H9 (cell line): ENCODE measurements around the gene LRIT1. TPM values are rescaled to one million over a fixed set of nuclear protein-coding genes. Genes with fewer than 3 reads are reported as not detected.

Experiments used
- DNase-seq: peaks from one replicate; pipeline ENCODE4 v3.0.0-alpha.2; 2017
- H2AFZ ChIP-seq: one replicate; pipeline ENCODE4 v1.6.1; 2013; ENCODE audit warnings: mild to moderate bottlenecking, low read length, control low read depth, moderate library complexity
- H2AK5ac ChIP-seq: 2 replicates; pipeline ENCODE4 v1.6.1; 2013; ENCODE audit warnings: low read length, control low read depth, mixed read lengths; ENCODE audit not compliant: insufficient read length
- H2BK120ac ChIP-seq: one replicate; pipeline ENCODE4 v1.6.1; 2013; ENCODE audit warnings: low read depth, mild to moderate bottlenecking, low read length, control low read depth, inconsistent platforms; ENCODE audit not compliant: poor library complexity, severe bottlenecking
- H2BK12ac ChIP-seq: 2 replicates; pipeline ENCODE4 v1.6.1; 2013; ENCODE audit warnings: low read length, control low read depth, mixed read lengths, low read depth; ENCODE audit not compliant: insufficient read length
- H2BK15ac ChIP-seq: 2 replicates; pipeline ENCODE4 v1.6.1; 2013; ENCODE audit warnings: low read depth, low read length, control low read depth
- H2BK20ac ChIP-seq: one replicate; pipeline ENCODE4 v1.6.1; 2013; ENCODE audit warnings: low read depth, mild to moderate bottlenecking, low read length, control low read depth, inconsistent platforms; ENCODE audit not compliant: poor library complexity, severe bottlenecking
- H2BK5ac ChIP-seq: 2 replicates; pipeline ENCODE4 v1.6.1; 2013; ENCODE audit warnings: low read length, control low read depth, mixed read lengths; ENCODE audit not compliant: insufficient read length
- H3K14ac ChIP-seq: 2 replicates; pipeline ENCODE4 v1.6.1; 2013; ENCODE audit warnings: low read length, control low read depth; ENCODE audit not compliant: insufficient read depth
- H3K18ac ChIP-seq: 2 replicates; pipeline ENCODE4 v1.6.1; 2013; ENCODE audit warnings: low read depth, mild to moderate bottlenecking, mixed read lengths, low read length, control low read depth; ENCODE audit not compliant: insufficient read length
- H3K23ac ChIP-seq: 2 replicates; pipeline ENCODE4 v1.6.1; 2013; ENCODE audit warnings: low read length, control low read depth, mixed read lengths, low read depth; ENCODE audit not compliant: insufficient read length
- H3K23me2 ChIP-seq: 2 replicates; pipeline ENCODE4 v1.6.1; 2013; ENCODE audit warnings: low read depth, mild to moderate bottlenecking, mixed read lengths, low read length, control low read depth; ENCODE audit not compliant: insufficient read length, poor library complexity, severe bottlenecking
- H3K27ac ChIP-seq: 2 replicates; pipeline ENCODE4 v1.5.1; 2013; ENCODE audit warnings: low read length, control low read depth, mixed read lengths, low read depth; ENCODE audit not compliant: insufficient read length
- H3K27me3 ChIP-seq: 2 replicates; pipeline ENCODE4 v1.6.1; 2013; ENCODE audit warnings: low read length, control low read depth, inconsistent platforms; ENCODE audit not compliant: insufficient read depth
- H3K4ac ChIP-seq: 2 replicates; pipeline ENCODE4 v1.6.1; 2013; ENCODE audit warnings: low read depth, mild to moderate bottlenecking, control low read depth, inconsistent platforms, low read length, moderate library complexity
- H3K4me1 ChIP-seq: 2 replicates; pipeline ENCODE4 v1.6.1; 2013; ENCODE audit warnings: low read length, control low read depth, inconsistent platforms; ENCODE audit not compliant: insufficient read depth
- H3K4me2 ChIP-seq: 2 replicates; pipeline ENCODE4 v1.6.1; 2013; ENCODE audit warnings: low read length, control low read depth, mixed read lengths; ENCODE audit not compliant: insufficient read length, insufficient read depth
- H3K56ac ChIP-seq: 2 replicates; pipeline ENCODE4 v1.6.1; 2013; ENCODE audit warnings: low read depth, mild to moderate bottlenecking, mixed read lengths, low read length, control low read depth; ENCODE audit not compliant: insufficient read length
- H3K79me1 ChIP-seq: 2 replicates; pipeline ENCODE4 v1.6.1; 2013; ENCODE audit warnings: low read depth, mild to moderate bottlenecking, moderate library complexity, low read length, control low read depth, inconsistent platforms; ENCODE audit not compliant: insufficient read depth, poor library complexity, severe bottlenecking
- H3K79me2 ChIP-seq: 2 replicates; pipeline ENCODE4 v1.6.1; 2013; ENCODE audit warnings: low read length, control low read depth, inconsistent platforms; ENCODE audit not compliant: insufficient read depth
- H3K9ac ChIP-seq: 2 replicates; pipeline ENCODE4 v1.6.1; 2013; ENCODE audit warnings: low read length, control low read depth, mixed read lengths; ENCODE audit not compliant: insufficient read length; ENCODE audit errors: extremely low read depth
- H3K9me3 ChIP-seq: one replicate; pipeline ENCODE4 v1.6.1; 2013; ENCODE audit warnings: low read depth, low read length, inconsistent platforms; ENCODE audit not compliant: control insufficient read depth
- H3T11ph ChIP-seq: one replicate; pipeline ENCODE4 v1.6.1; 2013; ENCODE audit warnings: mild to moderate bottlenecking, low read length, control low read depth, inconsistent platforms
- H4K20me1 ChIP-seq: one replicate; pipeline ENCODE4 v1.6.1; 2013; ENCODE audit not compliant: control insufficient read depth, insufficient read length, insufficient read depth
- H4K5ac ChIP-seq: 2 replicates; pipeline ENCODE4 v1.6.1; 2013; ENCODE audit warnings: low read depth, mild to moderate bottlenecking, mixed read lengths, low read length, control low read depth; ENCODE audit not compliant: insufficient read length
- H4K8ac ChIP-seq: replicated peaks from 2 replicates; pipeline ENCODE4 v1.6.1; 2013; ENCODE audit warnings: low read length, control low read depth, mixed read lengths, low read depth; ENCODE audit not compliant: insufficient read length
- H4K91ac ChIP-seq: 2 replicates; pipeline ENCODE4 v1.6.1; 2013; ENCODE audit warnings: low read depth, mild to moderate bottlenecking, moderate library complexity, mixed read lengths, low read length, control low read depth; ENCODE audit not compliant: insufficient read length
- H3K27ac Mint-ChIP-seq, 3 experiments: 2 replicates in 2 of 3; 3 replicates in 1 of 3; pipeline ENCODE4 v1.8.0; 2020 to 2021; ENCODE audit warnings: mixed read lengths in 3 of 3, mild to moderate bottlenecking in 1 of 3, moderate library complexity in 1 of 3
- H3K27me3 Mint-ChIP-seq: 2 replicates; pipeline ENCODE4 v1.8.0; 2021; ENCODE audit warnings: low read depth, mild to moderate bottlenecking, moderate library complexity, mixed read lengths
- H3K36me3 Mint-ChIP-seq, 3 experiments: 2 replicates in 2 of 3; 3 replicates in 1 of 3; pipeline ENCODE4 v1.8.0; 2020 to 2021; ENCODE audit warnings: low read depth in 3 of 3, mixed read lengths in 3 of 3; ENCODE audit not compliant: insufficient read depth in 1 of 3
- H3K4me1 Mint-ChIP-seq, 2 experiments: 2 replicates each; pipeline ENCODE4 v1.8.0; 2020; ENCODE audit warnings: mixed read lengths in 2 of 2
- H3K4me3 Mint-ChIP-seq, 2 experiments: 2 replicates in 1 of 2; 3 replicates in 1 of 2; pipeline ENCODE4 v1.8.0; 2020 to 2021; ENCODE audit warnings: mild to moderate bottlenecking in 2 of 2, mixed read lengths in 2 of 2, moderate library complexity in 1 of 2
- H3K9me3 Mint-ChIP-seq, 2 experiments: 2 replicates in 1 of 2; 3 replicates in 1 of 2; pipeline ENCODE4 v1.8.0; 2020; ENCODE audit warnings: mild to moderate bottlenecking in 2 of 2, mixed read lengths in 2 of 2, moderate library complexity in 1 of 2
- CTCF ChIP-seq: fragments of 200-600 bp; sonication (generic); conservative IDR thresholded peaks from 3 replicates; pipeline ENCODE4 v1.8.0; 2021; ENCODE audit warnings: antibody characterized with exemption, mild to moderate bottlenecking
- WGBS: extraction: QIAGEN DNeasy Blood & Tissue Kit; methylation state at CpG from one replicate; pipeline ENCODE4 v1.1.7; 2013; ENCODE audit warnings: missing lambda C conversion rate, low lambda C conversion rate, mixed read lengths; ENCODE audit not compliant: insufficient read length; ENCODE audit errors: extremely low coverage; 5-methylcytosine and 5-hydroxymethylcytosine counted together
- total RNA-seq: library from RNA; stranded (reverse); gene quantifications from 2 replicates; pipeline ENCODE4 v1.2.1, GENCODE V29; 2021

LRIT1 gene
- total RNA-seq, 1 experiment from 2014 or later: not detected

GRCh38 chr10:84263716-84264115 lies 22.4 kb upstream of the LRIT1 start:
- H3K27me3 ChIP-seq: no peaks in the 10 kb centered on the region
- no peak for DNase-seq
- H3K27me3 Mint-ChIP-seq: peaks cover 4% of the 10 kb centered on the region

More at GRCh38 chr10:84263716-84264115, 22.4 kb upstream of the LRIT1 start:
- H3K4me3 Mint-ChIP-seq: no peak overlapping the region
- no peak overlapping the region for H2AFZ ChIP-seq
- H3K4me2 ChIP-seq: no peak overlapping the region
- H3K56ac ChIP-seq: no peak overlapping the region
- no CpG with 5 or more reads among the region's 5 CpGs for WGBS
- H3K14ac ChIP-seq: no peak overlapping the region
- H3T11ph ChIP-seq: no peak overlapping the region
- no peak overlapping the region for H3K18ac ChIP-seq
- H4K5ac ChIP-seq: no peak overlapping the region
- H3K27ac Mint-ChIP-seq: no peak overlapping the region
- H3K23me2 ChIP-seq: no peaks in the 10 kb centered on the region
- H2BK15ac ChIP-seq: no peak overlapping the region
- no peaks in the 10 kb centered on the region; a peak in 1 of 7 replicates for H3K36me3 Mint-ChIP-seq
- H2BK20ac ChIP-seq: no peak overlapping the region
- H3K27ac ChIP-seq: no peak overlapping the region
- no peak overlapping the region for H2BK12ac ChIP-seq
- H2BK5ac ChIP-seq: no peak overlapping the region
- no peak overlapping the region for H4K8ac ChIP-seq
- H2BK120ac ChIP-seq: no peak overlapping the region
- H4K20me1 ChIP-seq: no peaks in the 10 kb centered on the region
- no peaks in the 10 kb centered on the region for H3K9me3 ChIP-seq
- H3K9ac ChIP-seq: no peak overlapping the region
- TF ChIP-seq CTCF: no peak
- peaks cover 17 to 19% of the 10 kb centered on the region in 2 experiments for H3K4me1 Mint-ChIP-seq
- H3K23ac ChIP-seq: no peak overlapping the region
- H2AK5ac ChIP-seq: no peak overlapping the region
- H4K91ac ChIP-seq: no peak overlapping the region
- no peak overlapping the region for H3K4ac ChIP-seq
- H3K79me2 ChIP-seq: no peaks in the 10 kb centered on the region
- no peaks in the 10 kb centered on the region for H3K9me3 Mint-ChIP-seq
- H3K79me1 ChIP-seq: no peaks in the 10 kb centered on the region
- no peaks in the 10 kb centered on the region; the same call in 1 of the 2 replicates for H3K4me1 ChIP-seq
